ENCODE measurements around the gene SLC35G1.

GRCh38 chr10:93879273-93879672 lies 14.5 kb upstream of the SLC35G1 start:
- TF ChIP-seq POLR2A (IDR thresholded peaks at IDR 0.05): no peak
- TF ChIP-seq CTCF (IDR thresholded peaks at IDR 0.05): no peak
